Mucosa of rectum (tissue), 2 donors: ENCODE data around the gene FGGY.

Experiments
- H3K27ac ChIP-seq, 2 donors: one replicate each; pipeline ENCODE4 v1.7.0; 2013; ENCODE audit warnings: inconsistent platforms in 2 of 2, low read depth in 2 of 2, low read length in 2 of 2
- H3K27me3 ChIP-seq, 2 donors: one replicate each; pipeline ENCODE4 v1.7.0; 2013; ENCODE audit warnings: low read length in 2 of 2; ENCODE audit not compliant: control insufficient read depth in 2 of 2, insufficient read depth in 2 of 2
- H3K36me3 ChIP-seq, 2 donors: one replicate each; pipeline ENCODE4 v1.7.0; 2013; ENCODE audit warnings: low read length in 2 of 2; ENCODE audit not compliant: control insufficient read depth in 2 of 2, insufficient read depth in 2 of 2
- H3K4me1 ChIP-seq, 2 donors: one replicate each; pipeline ENCODE4 v1.7.0; 2013; ENCODE audit warnings: low read length in 2 of 2, mild to moderate bottlenecking in 1 of 2; ENCODE audit not compliant: control insufficient read depth in 2 of 2, insufficient read depth in 2 of 2
- H3K4me3 ChIP-seq, 2 donors: one replicate each; pipeline ENCODE4 v1.7.0; 2013; ENCODE audit warnings: low read length in 2 of 2
- H3K9ac ChIP-seq, 2 donors: one replicate each; pipeline ENCODE4 v1.7.0; 2013; ENCODE audit warnings: low read length in 2 of 2, low read depth in 1 of 2, mild to moderate bottlenecking in 1 of 2
- H3K9me3 ChIP-seq, 2 donors: one replicate each; pipeline ENCODE4 v1.7.0; 2013; ENCODE audit warnings: low read length in 2 of 2; ENCODE audit not compliant: control insufficient read depth in 2 of 2
- donor health status: healthy.
- donor health status: Normal muscosa, but diverticular disease.

Gene FGGY

DNA sequence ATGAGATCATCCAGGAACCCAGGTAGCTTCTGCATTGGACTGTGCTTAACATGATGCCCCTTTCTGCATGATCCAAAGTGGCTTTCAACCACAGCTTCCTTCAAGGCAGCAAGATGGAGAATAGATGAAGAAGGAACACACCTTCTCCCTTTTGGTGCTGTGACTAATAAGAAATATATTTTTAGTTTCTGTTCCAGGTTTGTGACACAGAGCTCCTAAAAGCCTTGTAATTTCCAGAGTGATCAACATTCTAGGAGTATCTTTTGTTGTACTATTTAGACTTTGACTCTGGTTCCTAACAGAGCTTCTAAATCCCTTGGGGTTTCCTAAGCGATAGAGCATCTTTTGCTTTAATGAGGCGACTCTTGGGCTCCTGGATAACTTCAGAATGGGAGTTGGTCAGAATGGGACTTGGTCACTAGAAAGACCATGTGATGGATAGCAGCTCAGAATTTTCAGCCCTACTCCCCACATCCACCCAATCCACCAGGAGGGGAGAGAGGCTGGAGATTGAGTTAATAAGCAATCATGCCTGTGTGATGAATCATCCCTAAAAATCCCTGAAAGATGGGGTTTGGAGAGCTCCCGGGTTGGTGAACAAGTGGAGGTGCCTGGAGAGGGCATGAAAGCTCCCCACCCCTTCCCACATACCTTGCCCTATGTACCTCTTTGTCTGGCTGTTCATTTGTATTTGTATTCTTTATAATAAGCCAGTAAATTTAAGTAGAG is 134.8 kb downstream of the FGGY start:
- Histone ChIP-seq H3K9ac (no peak overlapping the region), H3K4me1 (peaks cover 0 to 7% of the 10 kb centered on the region in 2 donors), H3K9me3 (no peaks in the 10 kb centered on the region), H3K27me3 (no peaks in the 10 kb centered on the region), H3K27ac (peak overlapping the region in 1 of 2 donors; percentile 35), H3K36me3 (no peaks in the 10 kb centered on the region), H3K4me3 (no peak overlapping the region)

DNA sequence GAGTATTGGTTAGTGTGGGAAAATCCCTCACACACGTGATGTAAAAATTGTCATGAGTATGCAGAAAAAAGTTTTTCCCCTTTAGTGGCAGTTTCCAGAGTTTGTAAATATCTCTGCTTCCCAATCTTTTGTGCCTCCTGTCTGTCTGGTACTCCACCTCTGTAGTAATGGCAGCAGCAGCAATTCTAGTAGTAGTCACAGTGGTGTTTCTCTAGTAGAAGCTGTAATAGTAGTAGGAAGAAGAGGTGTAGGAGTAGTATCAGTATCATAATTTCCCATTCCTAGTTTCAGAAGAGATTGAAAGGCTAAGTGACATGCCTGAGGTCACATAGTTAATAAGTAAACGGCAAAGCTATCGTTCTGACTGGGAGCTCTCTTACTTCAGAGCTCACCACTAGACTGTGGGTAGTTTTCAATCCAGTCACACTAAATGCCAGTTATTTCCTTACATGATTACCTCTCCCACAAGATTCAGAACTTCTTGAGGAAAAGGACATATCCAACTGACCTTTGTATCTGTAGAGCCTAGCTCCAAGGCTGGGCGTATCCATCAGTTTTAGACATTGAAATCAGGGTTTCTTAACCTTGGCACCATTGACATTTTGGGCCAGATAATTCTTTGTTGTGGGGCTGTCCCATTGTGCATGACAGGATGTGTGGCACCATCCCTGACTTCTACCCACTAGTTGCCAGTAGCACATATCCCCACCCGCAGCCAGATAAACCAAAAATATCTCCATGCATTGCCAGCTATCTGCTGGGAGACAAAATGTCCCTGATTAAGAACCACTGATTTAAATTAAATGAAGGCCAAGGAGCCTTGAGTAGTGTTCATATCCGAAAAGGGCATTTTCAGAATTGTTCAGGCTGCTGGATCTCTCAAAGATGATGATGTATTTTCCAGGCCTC is 135.9 kb downstream of the FGGY start:
- Histone ChIP-seq H3K9me3 (no peaks in the 10 kb centered on the region), H3K36me3 (no peaks in the 10 kb centered on the region), H3K4me3 (no peak overlapping the region), H3K9ac (no peak overlapping the region), H3K27me3 (no peaks in the 10 kb centered on the region), H3K27ac (peak overlapping the region; percentile 8 to 35), H3K4me1 (peaks cover 0 to 7% of the 10 kb centered on the region in 2 donors)

DNA sequence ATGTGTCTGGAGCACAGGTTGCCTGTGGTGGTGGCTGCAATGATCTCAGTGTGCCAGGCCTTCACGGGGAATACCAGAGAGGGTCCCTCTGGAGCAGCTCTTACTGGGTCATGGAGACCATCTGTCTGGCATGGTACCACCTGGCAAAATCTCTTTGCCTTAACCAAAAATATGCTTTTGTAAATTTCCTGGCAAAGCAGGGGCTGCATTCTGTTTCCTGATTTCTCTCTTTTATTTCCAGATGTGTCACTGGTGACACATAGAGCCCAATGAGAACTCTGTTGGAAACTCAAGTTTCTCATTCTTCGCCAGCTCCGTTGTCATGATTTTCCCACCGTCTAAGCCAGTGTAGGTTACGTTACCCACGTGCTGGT is 136.5 kb downstream of the FGGY start:
- Histone ChIP-seq H3K4me3 (no peak overlapping the region), H3K27ac (no peak overlapping the region), H3K9me3 (no peaks in the 10 kb centered on the region), H3K36me3 (no peaks in the 10 kb centered on the region), H3K27me3 (no peaks in the 10 kb centered on the region), H3K4me1 (peaks cover 0 to 7% of the 10 kb centered on the region in 2 donors), H3K9ac (no peak overlapping the region)

DNA sequence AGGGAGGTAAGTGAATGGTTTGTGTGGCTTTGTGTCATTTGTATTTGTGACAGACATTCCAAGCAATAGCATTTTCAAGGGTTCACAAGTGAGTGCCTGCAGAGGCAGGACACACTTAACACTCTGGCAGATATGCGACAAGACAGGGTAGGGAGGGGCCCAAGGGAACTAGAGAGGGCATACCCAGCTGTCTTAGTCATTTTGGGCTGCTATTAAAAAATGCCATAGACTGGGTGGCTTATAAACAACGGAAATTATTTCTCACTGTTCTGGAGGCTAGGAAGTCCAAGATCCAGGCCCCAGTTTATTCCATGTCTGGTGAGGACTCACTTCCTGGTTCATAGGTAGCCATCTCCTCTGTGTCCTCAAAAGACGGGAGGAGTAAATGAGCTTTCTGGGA is 137.4 kb downstream of the FGGY start:
- Histone ChIP-seq H3K4me1 (peaks cover 0 to 3% of the 10 kb centered on the region in 2 donors), H3K27me3 (no peaks in the 10 kb centered on the region), H3K36me3 (no peaks in the 10 kb centered on the region), H3K9ac (no peak overlapping the region), H3K4me3 (no peak overlapping the region), H3K9me3 (no peaks in the 10 kb centered on the region), H3K27ac (no peak overlapping the region)

DNA sequence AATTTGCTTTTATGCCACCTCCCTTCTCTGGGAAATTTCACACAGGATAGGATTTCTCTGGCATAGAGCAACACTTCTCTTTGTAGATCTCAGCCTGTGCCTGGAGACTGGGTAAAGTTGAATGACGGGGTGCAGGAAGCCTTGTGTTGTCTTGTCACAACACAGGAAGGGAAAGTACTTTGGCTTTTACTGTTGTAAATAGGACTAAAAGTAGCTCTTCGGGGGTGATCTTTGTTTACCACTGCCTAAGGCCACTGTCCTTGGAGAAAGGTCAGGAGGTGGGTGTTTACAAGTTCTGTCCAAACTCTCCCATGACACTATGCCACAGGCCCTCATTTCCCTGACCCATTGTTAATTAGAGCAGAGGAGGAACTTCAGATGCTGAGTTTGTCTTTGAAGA is 139.7 kb downstream of the FGGY start:
- H3K4me1 ChIP-seq: no peaks in the 10 kb centered on the region
- H3K9ac ChIP-seq: no peak overlapping the region
- no peaks in the 10 kb centered on the region for H3K36me3 ChIP-seq
- H3K9me3 ChIP-seq: no peaks in the 10 kb centered on the region
- H3K27ac ChIP-seq: no peak overlapping the region
- no peaks in the 10 kb centered on the region for H3K27me3 ChIP-seq
- H3K4me3 ChIP-seq: no peak overlapping the region

DNA sequence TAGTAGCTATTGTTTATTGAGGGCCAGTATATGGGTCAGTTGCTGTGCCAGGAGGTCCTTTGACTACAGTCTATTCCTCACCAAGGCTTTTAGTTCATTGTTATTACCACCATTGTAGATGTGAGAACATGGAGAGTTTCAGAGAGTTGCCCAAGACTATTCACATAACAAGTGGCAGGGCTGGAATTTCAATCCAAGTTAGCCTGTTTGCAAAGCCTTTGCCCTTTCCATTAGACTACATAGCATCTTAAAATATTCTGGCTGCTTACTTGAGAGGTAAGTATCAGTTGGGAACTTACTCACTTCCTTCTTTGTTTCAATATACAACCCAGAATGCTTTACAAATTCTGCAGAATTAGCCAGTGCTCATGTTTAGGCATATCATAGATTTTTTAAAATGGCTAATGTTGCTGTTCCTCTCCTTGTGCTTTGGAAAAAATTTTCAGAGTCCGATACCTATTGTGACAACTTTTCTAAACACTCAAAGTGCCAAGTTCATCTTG is 141.2 kb downstream of the FGGY start:
- Histone ChIP-seq H3K4me1 (no peaks in the 10 kb centered on the region), H3K9me3 (no peaks in the 10 kb centered on the region), H3K27ac (no peak overlapping the region), H3K9ac (no peak overlapping the region), H3K4me3 (no peak overlapping the region), H3K27me3 (no peaks in the 10 kb centered on the region), H3K36me3 (no peaks in the 10 kb centered on the region)

DNA sequence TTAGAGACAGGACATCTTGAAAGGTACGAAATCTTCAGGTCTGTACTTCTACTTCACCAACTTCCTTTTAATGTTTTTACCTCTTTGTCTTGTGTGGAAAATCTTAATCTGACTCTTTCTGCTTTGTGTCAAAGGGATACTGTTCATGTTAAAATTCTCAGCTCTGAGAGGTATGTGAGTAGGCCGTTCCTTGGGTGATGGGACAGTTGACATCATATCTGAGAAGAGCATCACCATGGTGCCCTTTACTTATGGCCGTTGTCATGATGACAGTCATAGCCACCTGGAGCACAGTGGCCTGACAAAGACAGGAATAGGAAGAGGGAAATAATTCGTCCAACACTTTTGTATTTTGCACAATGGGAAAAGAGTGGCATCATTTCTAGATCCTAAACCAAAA is 145.6 kb downstream of the FGGY start:
- no peak overlapping the region for H3K9ac ChIP-seq
- H3K4me3 ChIP-seq: no peak overlapping the region
- H3K27me3 ChIP-seq: no peaks in the 10 kb centered on the region
- H3K9me3 ChIP-seq: no peaks in the 10 kb centered on the region
- no peaks in the 10 kb centered on the region for H3K4me1 ChIP-seq
- H3K36me3 ChIP-seq: no peaks in the 10 kb centered on the region
- H3K27ac ChIP-seq: no peak overlapping the region

DNA sequence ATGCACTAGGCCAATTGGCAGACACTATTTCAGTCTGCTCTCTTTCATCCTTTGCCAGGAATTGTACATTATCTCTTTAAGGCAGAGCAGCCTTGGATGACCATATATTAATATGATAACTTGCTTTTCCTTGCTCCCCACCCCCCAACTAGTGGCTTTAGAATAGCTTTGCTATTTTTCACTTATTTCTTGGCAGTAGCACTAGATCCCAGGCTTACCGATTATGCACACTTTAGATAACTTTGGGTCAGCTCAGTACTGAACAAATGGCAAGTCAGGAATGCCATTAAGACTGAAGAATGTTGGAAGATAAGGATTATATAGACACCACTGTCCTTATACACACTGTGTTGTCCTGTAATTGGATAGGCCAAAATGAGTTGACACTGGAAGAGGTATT is 146.4 kb downstream of the FGGY start:
- Histone ChIP-seq H3K4me3 (no peak overlapping the region), H3K4me1 (no peaks in the 10 kb centered on the region), H3K9ac (no peak overlapping the region), H3K36me3 (no peaks in the 10 kb centered on the region), H3K27ac (no peak overlapping the region), H3K9me3 (no peaks in the 10 kb centered on the region), H3K27me3 (no peaks in the 10 kb centered on the region)

DNA sequence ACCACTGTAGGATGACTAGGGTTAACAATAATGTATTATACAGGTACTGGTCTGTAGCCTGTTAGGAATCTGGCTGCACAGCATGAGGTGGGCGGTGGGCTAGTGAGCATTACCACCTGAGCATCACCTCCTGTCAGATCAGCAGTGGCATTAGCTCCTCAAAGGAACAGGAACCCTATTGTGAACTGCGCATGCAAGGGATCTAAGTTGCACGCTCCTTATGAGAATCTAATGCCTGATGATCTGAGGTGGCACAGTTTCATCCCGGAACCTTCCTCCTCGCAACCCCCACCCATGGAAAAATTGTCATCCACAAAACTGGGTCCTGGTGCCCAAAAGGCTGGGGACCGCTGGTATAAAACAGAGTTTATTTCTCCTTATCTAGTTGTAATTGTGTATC is 147.6 kb downstream of the FGGY start:
- Histone ChIP-seq H3K9me3 (no peaks in the 10 kb centered on the region), H3K27me3 (no peaks in the 10 kb centered on the region), H3K4me1 (no peaks in the 10 kb centered on the region), H3K27ac (no peak overlapping the region), H3K4me3 (no peak overlapping the region), H3K36me3 (no peaks in the 10 kb centered on the region), H3K9ac (no peak overlapping the region)

DNA sequence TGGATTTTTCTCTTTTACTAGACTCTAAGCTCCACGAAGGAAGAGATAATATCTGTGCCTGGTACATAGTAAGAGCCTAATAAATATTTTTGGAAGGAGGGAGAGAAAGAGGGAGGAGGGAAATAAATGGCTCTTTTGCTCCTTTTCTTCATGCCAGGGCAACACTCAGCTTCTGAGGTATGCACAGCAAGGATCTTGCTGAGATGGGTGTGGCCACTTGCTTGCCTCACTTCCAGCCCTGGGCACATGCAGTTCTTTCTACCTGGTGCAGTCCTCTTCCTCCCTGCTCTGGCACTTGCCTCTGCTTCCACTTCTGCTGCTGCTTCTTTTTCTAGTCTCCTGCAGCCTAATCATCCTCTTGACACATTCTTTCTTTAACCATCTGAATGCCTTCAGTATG is 148.1 kb downstream of the FGGY start:
- no peaks in the 10 kb centered on the region for H3K27me3 ChIP-seq
- no peak overlapping the region for H3K27ac ChIP-seq
- H3K36me3 ChIP-seq: no peaks in the 10 kb centered on the region
- H3K9me3 ChIP-seq: no peaks in the 10 kb centered on the region
- no peaks in the 10 kb centered on the region for H3K4me1 ChIP-seq
- H3K9ac ChIP-seq: no peak overlapping the region
- H3K4me3 ChIP-seq: no peak overlapping the region
